ENCODE data around the gene PRKAR1A. TPM values are rescaled to one million over a fixed set of nuclear protein-coding genes. Genes with fewer than 3 reads are reported as not detected.
"Not testable (repeated sequence)": the region's sequence is repeated elsewhere in the genome, so short reads cannot be mapped to it uniquely, and the experiment has no call there.

PRKAR1A gene
- 225 and 315 TPM in 2 replicates for total RNA-seq

DNA sequence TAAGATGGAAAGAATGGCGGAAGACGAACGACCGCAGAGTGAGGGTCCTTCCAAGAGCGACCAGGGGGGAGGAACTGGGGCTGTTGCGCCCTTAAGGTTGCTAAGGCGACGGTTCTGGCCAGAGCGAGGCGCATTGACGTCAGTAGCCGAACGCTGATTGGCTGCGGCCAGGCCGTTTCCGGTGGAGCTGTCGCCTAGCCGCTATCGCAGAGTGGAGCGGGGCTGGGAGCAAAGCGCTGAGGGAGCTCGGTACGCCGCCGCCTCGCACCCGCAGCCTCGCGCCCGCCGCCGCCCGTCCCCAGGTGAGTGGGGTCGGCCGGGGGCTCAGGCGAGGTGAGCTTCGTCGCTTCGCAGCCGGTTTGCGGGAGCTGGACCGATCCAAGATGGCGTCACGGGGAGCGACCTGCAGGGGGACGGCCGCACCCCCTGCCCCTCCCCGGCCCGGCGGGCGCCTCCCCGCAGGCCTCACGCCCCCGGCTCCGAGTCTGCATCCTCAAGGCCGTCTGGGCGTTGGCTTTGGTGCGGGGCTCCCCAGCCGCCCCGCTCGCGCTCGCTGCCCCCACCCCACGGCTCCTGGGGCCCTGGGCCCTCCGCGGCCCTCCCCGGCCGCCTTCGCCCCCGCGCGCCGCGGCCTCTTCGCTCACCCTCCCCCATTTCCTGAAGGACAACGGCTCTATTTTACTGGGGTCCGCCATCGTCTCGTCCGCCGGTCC, at the start of gene PRKAR1A:
Gene PRKAR1A, plus strand, starts transcription at position 184 of the 713 bp plus-strand sequence. CDS start 2,970 bp downstream, outside the sequence.
- DNase-seq (ENCODE audit: low read depth, low spot score) = peak; percentile 77

- DNase-seq (ENCODE audit: low read depth, low spot score) = no peak
Observed at GRCh38 chr17:68463211-68464019, 48.8 kb upstream of the PRKAR1A start.

DNA sequence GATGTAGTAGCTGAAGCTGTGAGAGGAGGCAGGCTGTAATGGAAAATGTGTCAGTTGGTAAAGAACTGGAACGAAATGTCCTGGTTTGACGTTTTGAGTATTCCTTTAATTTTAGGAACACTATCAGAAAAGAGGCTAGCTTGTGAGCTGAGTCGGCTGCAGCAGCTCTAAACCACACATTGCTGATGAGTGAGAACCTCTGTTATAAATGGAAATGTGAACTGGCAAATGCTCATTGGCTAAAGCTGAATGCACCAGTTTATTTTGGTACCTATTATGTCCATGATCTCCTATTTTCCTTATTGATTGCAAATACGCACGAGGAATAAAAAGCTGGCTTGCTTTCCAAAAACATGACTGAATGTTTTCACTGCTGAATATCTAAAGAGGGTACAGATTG, 43.9 kb upstream of the PRKAR1A start:
- DNase-seq (ENCODE audit: low read depth, low spot score) = no peak

DNA sequence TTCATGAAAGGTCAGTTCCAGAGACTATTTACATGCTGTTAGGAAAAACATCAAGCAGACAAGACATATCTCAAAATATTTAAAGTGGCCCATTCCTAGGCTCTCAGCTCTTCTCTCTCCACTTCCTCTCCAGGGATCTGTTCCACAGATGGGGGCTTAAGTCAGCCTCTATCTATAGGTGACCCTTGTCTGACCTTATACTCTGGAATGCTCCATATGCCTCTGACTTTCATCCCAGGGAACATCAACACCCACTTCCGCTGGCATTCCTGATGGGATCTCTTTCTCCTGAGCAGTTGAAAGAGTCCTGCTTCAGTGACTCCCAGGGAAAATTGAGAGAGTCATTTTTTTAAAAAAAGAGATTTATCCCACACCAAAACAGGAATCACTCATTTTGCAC, 43.4 kb upstream of the PRKAR1A start:
- DNase-seq (ENCODE audit: low read depth, low spot score) = no peak

GRCh38 chr17:68470961-68471360, 41.3 kb upstream of the PRKAR1A start:
- no peak for DNase-seq (ENCODE audit: low read depth, low spot score)

DNA sequence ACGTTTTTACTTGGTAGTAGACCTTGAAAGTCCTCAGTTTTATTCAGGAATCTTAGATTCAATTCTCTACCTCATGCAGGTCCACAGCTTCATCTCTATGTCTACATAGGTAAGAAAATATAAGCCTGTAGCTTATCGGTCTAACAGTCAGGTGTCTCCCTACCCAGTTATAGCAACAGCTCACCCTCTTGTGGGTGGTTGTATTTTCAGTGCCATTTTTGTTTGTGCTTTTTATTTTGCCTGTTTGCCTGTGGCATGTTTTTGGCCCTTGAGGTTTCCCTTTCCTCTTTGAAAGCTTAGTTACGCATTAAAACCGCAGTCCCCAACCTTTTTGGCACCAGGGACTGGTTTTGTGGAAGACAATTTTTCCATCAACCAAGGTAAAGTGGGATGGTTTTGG, 31.3 kb upstream of the PRKAR1A start:
- DNase-seq (ENCODE audit: low read depth, low spot score) = no peak

- no peak for DNase-seq (ENCODE audit: low read depth, low spot score)
Observed at GRCh38 chr17:68482576-68483041, 29.6 kb upstream of the PRKAR1A start.

- DNase-seq (ENCODE audit: low read depth, low spot score) = no peak
Observed at GRCh38 chr17:68484458-68484857, 27.8 kb upstream of the PRKAR1A start.

DNA sequence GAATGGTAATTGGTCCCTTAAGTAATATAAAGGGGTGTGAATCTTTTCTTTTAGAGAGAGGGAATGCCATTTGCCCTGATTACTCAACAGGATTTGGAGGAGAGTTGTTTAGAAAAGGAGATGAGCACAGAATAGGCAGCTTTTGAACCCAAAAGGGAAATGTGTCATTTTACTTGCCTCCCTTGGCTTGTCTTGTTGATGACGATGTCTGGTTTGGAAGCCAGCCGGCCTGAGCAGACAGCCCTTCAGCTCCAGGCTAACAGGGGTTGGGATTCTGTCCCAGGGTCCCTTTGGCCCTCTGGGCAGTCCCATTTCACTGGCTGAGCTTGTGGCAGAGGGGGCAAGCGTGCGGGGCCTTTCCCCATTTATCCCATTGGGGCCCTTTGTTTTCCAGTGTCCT, 22.3 kb upstream of the PRKAR1A start:
- no peak for DNase-seq (ENCODE audit: low read depth, low spot score)

DNA sequence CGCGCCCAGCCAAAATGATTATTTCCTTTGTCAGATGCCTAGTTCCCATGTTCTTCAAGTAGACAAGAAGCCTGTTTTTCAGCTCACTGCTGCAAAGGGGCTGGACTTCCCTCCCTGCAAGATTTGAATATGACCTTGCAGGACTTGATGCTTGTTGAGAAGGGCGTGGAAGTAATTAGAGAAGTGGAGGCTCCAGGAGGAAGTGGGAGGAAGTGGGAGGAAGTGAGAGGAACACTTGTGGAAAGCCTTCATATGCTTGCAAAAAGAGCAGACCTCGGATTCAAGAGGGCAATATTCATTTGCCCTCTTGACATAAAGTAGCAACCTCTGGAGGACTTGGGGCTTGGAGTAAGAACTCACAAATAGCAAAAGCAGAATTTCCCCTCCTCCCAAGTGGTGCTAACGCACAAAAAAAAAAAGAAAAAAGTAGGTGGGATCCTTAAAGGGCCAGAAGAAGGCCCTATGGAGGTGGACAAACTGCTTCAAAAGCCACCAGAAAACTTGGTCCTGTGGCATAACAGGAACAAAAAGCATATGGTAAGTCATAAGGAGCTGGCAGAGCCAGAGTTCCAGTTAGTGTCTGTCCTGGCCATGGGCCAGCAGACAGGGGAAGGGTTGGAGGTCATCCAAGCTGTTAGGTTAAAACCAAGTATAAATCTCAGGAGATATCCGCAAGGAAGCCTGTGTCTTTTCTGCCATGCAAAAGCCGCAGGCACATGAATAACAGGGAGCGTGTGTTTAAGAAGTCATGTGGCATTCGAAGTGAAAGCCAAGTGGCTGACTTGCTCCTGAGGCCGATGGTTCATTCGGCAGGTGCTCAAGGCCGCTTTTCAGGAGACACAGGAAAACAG, 20.6 kb upstream of the PRKAR1A start:
- no peak for DNase-seq (ENCODE audit: low read depth, low spot score)

- DNase-seq (ENCODE audit: low read depth, low spot score) = not testable (repeated sequence)
Observed at GRCh38 chr17:68492394-68493054, 19.7 kb upstream of the PRKAR1A start.

- DNase-seq (ENCODE audit: low read depth, low spot score) = no peak
Observed at GRCh38 chr17:68495081-68495480, 17.1 kb upstream of the PRKAR1A start.

- no peak for DNase-seq (ENCODE audit: low read depth, low spot score)
Observed at GRCh38 chr17:68497885-68498319, 14.3 kb upstream of the PRKAR1A start.

- DNase-seq (ENCODE audit: low read depth, low spot score) = no peak
Observed at GRCh38 chr17:68498479-68499326, 13.5 kb upstream of the PRKAR1A start.

DNA sequence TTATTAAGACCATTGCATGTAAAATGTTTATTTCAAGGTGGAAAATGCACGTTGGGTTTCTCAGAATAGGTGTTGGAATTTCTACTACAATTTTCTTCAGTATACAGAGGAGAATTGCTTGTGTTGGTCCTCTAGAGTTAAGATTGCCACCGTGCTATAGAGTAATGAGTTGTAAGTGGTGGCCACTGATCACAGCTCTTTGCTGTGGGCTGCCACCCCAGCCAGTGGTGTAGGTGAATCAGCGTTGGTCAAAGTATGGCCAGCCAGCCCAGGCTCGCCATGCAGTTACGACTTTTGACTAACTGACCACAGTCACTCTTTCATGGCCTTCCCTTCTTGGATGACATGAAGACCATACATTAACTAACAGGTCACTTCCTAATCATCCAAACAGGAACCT, 12.6 kb upstream of the PRKAR1A start:
- no peak for DNase-seq (ENCODE audit: low read depth, low spot score)

DNA sequence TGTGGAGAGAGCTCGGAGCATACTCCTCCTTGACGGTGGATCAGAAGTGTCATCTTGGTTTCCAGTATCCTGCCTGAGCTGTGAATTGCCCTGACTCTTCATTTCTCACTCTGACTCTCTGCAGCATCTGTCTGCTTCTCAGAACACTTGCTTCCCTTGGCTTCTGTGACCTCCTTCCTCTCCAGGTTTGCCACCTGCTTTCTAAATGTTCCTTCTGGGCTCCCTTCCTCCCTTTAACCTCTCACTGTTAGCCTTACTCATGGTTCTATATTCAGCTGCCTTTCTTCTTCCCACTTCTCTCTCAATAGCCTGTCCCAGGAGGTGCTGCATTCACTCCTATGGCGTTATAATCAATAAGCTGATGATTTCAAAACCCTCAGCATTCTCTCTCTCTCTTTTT, 11.2 kb upstream of the PRKAR1A start:
- no peak for DNase-seq (ENCODE audit: low read depth, low spot score)

DNA sequence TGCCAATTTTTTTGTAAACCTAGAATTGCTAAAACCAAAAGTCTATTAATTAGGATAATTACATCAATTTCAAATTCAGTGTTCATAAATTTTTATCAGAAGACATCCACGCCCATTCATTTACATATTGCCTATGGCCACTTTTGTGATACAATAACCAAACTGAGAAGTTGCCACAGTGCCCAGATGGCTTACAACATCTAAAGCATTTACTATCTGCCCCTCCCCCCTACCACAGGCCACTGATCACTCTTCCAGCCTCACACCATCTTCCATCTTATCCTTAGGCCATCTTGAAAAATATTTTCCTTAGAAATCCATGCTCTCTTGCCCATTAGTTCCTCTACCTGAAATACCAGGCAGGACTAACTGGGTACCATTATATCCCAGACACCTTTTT, 6.3 kb upstream of the PRKAR1A start:
- DNase-seq (ENCODE audit: low read depth, low spot score) = no peak

GRCh38 chr17:68507576-68507975, 4.7 kb upstream of the PRKAR1A start:
- no peak for DNase-seq (ENCODE audit: low read depth, low spot score)

DNA sequence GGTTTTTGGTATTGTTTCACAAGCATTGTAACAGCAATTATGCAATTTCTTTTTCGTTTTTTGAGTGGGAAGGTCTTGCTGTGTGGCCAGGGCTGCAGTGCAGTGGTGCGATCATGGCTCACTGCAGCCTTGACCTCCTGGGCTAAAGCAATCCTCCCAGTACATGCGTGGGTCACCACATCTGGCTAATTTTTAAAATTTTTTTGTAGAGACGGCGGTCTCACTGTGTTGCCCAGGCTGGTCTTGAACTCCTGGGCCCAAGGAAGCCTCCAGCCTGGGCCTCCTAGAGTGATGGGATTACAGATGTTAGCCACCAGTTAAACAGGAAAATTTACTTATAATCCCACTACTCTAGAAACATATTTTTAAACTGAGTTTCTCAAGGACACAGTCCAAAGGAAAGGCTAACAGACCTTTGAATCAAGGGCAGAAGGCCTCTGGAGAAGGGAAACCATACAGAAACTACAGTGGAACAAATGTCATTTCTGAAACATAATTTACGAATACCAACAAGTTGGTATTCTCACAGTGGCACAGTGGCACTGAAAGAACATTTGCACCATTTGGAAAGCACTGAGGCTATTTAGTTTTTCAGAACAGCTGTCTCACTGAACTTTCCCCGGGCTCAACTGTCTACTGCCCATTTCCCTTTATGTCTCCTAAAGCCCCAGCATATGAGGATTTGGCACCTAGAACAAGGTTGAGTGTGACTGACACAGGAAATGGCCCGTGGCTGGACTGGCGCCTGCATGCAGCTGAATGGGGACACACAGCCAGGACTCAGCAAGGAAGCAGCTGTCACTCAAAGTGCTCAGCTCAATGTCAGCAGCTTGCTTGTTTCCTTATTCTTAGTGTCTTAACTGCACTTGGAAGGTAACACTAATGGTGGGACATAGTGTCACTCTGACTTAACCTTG, 2.8 kb upstream of the PRKAR1A start:
- DNase-seq (ENCODE audit: low read depth, low spot score) = no peak

Data from pulmonary artery endothelial cell (primary cell).